PC-9 (cell line): ENCODE data around the gene TNS1.

Experiments used
- EZH2 ChIP-seq: fragments of 200-600 bp; sonication (generic); IDR thresholded peaks from 2 replicates; pipeline ENCODE4 v1.8.0; 2017; ENCODE audit warnings: antibody characterized with exemption, low read depth
- TF ChIP-seq, protein P1 (sequence below): fragments of 200-600 bp; sonication (generic); conservative IDR thresholded peaks from 2 replicates; pipeline ENCODE4 v1.6.1; 2017; ENCODE audit warnings: mixed run types, antibody characterized with exemption, mild to moderate bottlenecking, moderate library complexity

DNA sequence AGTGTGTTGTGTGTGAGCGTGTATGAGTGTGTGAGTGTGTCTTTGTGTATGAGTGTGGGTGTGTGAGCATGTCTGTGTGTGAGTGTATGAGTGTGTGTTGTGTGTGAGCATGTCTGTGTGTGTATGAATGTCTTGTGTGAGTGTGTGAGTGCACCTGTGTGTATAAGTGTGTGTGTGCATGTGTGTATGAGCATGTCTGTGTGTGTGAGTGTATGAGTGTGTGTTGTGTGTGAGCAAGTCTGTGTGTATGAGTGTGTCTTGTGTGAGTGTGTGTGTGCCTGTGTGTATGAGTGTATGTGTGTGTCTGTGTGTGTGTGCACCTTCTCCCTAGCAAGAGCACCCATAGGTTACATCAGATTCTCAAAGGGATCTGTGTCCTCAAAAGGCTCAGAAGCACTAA, 28.5 kb upstream of the TNS1 start:
- TF ChIP-seq, protein P1, sequence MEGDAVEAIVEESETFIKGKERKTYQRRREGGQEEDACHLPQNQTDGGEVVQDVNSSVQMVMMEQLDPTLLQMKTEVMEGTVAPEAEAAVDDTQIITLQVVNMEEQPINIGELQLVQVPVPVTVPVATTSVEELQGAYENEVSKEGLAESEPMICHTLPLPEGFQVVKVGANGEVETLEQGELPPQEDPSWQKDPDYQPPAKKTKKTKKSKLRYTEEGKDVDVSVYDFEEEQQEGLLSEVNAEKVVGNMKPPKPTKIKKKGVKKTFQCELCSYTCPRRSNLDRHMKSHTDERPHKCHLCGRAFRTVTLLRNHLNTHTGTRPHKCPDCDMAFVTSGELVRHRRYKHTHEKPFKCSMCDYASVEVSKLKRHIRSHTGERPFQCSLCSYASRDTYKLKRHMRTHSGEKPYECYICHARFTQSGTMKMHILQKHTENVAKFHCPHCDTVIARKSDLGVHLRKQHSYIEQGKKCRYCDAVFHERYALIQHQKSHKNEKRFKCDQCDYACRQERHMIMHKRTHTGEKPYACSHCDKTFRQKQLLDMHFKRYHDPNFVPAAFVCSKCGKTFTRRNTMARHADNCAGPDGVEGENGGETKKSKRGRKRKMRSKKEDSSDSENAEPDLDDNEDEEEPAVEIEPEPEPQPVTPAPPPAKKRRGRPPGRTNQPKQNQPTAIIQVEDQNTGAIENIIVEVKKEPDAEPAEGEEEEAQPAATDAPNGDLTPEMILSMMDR: no peak
- no peak for TF ChIP-seq EZH2
